GM18498 (cell line): ENCODE data around the gene CACNA2D3.

Source experiments
- ATAC-seq: cut with Tn5 transposase; IDR thresholded peaks from one replicate; pipeline ENCODE4 v1.9.1; 2021; ENCODE audit warnings: mild to moderate bottlenecking, moderate library complexity; ENCODE audit not compliant: unreplicated experiment

The CACNA2D3 gene

DNA sequence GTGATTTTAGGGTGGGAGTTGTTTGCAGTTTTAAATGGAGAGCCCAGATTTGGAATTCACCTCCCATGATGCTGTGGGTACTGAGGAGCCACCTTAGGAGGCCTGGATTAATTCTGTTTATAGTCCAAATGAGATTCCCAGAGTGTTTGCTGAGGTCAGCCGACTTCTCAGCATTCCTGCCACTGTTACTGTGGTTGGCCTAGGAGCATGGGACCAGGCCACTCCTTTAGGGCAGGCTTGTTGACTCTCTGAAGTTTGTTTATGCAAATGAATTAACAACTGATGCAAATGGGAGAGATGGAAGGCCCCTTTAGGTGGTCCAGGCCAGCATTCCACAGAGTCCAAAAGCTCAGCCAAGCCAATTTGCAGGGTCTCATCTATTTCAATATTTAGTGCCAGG is 46.1 kb downstream of the CACNA2D3 start:
- no peak for ATAC-seq

DNA sequence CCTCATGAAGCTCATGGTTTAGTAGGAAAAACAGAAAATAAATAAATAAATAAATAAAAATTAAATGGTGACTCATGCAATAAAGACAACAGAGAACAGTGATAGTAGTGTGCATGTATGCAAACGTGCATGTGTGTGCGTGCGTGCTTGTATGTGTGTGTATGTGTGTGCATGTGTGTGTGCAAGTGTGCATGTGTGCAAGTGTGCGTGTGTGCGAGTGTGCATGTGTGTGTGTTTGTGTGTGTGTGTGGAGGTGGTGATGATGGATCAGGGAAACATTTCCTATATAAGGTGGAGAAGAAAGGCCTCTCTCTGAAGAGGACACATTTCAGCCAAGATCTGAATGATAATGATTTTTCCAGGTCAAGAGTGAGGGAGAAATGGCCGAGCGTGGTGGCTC is 47.2 kb downstream of the CACNA2D3 start:
- ATAC-seq: no peak

DNA sequence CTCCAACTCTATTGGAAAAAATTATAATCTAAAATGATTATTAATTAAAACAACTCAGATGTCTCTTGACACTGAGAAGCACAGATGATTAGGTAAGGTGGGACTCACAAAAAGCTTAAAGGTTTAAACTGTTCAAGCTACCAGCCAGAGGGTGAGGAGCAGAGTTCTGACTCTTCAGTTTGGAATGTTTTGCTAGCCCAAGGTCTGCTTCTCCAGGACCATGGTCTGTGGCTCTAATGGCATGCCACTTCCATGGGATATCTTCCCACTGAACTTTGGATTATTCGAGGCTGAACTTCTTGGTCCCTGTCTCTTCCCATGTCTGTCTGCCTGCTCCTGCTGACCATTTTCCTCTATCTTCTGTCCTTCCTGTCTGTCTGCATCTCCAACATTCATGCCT is 49.2 kb downstream of the CACNA2D3 start:
- ATAC-seq: no peak

DNA sequence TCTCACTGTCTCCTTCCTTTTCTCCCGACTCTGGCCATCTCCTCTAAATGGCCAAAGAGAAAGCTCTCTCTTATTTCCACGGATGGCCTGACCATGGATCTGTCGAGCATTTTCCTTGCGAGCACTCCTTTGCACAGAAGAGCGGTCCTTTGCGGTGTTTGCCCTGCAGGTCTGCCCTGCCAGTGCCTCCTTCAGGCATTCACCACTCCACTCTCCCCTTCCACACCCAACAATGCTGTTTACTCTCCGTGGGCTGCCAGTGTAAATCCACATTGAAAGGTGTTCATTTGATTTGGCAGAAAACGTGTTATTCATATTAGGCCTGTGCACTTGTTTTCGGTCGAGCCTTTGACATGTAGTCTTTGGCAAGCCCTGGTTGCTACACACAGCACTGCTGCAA is 49.6 kb downstream of the CACNA2D3 start:
- ATAC-seq: no peak

DNA sequence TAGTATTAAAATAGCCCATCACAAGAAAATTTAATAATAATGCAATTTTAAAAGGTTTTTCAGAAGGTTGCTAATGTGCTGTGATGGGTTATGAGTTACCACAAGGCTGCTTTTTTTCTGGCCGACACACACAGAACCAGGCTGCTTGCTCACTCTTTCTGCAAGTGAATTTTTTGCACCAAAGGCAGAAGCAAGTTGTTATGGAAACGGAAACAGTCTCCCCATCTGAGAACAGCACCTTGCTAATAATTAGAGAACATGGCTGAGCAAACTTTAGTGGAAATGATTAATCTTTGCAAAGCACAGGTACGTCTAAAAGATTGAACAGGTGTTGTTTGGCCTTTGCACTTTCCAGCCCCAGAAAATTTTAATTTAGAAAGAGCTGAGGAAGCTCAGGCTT is 51.0 kb downstream of the CACNA2D3 start:
- no peak for ATAC-seq

DNA sequence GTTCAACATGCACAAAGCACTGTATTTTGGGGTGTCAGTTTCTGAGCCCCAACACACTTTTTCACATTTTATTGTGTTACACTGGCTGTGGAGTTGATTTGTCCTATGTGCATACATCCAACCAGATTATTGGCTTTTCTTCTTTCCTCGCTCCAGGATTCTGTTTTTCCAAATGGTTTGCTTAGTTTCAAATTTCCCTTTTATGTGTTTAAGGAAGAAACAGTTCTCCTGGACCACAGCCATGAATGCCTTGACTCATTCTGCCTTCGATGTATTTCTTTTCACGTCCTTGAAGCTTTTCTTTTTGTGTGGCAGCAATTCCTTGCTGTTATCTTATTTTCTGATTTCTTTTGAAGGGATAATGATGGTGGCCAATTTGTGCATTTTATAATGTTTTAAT is 53.8 kb downstream of the CACNA2D3 start:
- no peak for ATAC-seq

DNA sequence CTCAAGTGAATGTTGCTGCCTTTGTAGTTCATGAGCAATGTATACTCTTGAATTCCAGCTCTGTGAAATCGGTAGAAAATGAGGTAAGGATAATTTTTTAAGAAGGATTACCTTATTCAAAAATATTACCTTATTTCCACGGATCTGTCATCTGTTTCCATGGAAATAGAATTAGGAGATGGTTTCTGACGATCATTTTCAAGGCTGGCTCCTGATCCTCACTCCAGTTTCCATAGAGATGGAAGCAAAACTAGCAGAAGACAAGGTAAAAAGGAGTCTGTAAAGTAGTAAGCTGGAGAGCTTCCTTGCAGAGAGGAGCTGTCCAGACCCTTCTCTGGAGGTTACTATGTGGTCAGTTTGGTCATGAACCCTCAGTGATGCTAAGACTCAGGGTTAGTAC is 55.5 kb downstream of the CACNA2D3 start:
- no peak for ATAC-seq

DNA sequence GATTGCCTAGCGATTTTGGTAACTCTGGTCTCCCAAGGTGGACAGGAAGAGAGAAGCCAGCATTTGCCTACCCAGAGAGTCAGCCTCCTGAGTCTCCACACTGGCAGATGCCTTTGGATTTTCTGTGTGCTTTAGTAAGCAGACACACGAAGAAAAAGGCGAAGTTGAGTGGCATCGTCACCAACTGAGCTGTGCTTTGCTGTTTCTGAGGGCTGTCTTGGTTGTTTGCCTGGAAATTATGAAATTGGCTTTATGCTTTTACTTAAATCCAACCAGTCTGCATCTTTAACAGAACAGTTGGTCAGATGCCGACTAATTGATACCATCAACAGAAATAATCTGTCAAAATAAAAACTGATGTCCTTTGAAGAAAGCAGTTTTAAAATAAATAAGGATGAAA is 56.0 kb downstream of the CACNA2D3 start:
- no peak for ATAC-seq

DNA sequence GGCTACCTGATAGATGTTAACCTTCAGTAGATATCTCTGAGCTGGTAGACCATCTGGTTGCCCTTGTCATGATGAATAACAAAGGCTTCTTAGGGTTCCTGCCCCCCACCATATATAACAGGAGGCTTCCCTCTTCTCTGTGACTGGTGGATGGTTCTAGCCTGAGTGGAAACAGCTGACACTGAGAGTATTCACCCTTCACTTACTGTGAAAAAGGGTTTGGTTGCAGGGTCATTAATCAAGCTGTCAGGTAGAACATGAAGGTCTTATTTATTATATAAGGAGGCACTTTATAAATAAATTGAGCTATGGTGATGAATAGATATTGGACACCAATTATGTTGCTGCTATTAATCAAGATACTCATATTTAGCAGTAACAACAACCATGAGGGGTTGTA is 58.6 kb downstream of the CACNA2D3 start:
- ATAC-seq: no peak

DNA sequence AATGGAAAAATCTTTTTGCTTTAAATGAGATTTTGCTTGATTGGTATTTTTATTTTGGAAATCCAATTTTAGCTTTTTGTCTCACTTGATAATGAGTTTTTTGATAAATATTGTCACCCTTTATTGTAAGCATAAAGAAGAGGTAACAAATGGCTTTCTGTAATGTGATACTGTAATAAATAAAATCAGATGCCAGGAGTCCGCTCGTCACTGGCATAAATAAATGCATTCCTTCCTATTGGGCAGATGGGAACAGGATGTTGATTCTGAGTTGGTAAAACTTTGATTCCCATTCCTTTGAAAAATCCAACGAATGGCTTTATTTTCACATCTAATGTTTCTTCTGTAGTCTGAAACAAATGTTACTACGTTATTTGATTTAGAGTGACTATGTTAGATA is 59.9 kb downstream of the CACNA2D3 start:
- no peak for ATAC-seq

DNA sequence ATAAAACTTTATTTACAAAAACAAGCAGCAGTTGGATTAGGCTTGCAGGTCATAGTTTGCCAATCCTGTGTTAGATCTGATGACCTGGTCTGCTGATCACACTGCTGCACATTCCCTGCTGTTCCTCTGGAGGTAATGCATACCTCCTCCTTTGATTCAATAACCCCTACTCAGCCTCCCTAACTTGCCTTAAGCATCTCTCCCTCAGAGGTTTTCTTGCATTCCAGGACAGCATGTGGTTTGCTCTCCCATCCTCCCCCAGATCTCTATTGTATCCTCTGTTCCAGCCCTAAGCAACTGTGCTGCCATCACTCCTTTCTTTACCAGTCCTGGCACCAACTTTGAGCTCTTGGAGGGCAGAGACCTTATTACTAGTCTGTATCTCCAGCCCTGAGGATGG is 63.4 kb downstream of the CACNA2D3 start:
- no peak for ATAC-seq

DNA sequence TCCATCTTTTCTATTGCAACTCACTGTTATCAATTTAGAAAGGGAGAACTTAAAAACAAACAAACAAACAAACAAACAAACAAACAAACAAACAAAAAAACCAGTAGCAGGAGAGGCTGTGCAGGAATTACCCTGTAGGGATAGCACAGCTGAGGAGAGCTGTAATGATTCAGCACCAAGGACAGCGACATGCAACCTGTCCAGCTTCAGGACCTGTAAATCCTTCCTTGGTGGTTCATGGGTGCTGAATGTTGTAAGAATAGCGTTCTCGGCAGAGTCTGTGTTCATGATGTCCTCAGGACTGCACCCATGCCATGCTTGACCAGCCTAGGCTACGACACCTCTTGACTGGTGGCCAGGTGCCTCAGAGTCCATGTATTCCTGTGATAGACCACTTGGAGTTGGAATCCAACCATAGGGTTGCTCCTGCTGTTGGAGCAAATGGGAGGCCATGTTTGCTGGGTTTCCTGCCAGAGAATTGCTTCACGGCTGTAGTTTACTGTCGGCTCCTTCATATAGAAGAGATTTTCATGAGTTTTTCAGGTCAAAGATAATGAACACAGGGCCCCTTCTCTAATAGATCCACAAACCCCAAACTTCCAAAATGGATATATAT is 65.9 kb downstream of the CACNA2D3 start:
- ATAC-seq: no peak

DNA sequence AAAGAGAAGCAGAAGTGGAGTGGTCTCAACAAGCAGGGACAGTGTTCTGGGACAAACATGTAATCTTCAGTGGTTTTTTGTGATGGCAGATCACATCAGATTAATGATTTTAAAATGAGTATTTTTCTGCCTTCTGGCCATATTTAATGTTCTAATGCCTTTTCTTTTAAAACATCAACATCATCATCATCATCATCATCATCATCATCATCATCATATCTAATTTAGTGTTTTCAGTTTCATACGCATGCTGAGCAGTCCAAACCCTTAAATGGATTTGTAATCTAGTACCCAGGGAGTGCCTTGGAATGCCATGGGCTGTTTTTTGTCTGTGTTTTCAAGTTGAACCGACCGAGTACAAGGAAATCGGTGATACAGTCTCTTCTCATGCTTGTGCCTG is 68.9 kb downstream of the CACNA2D3 start:
- ATAC-seq: no peak

DNA sequence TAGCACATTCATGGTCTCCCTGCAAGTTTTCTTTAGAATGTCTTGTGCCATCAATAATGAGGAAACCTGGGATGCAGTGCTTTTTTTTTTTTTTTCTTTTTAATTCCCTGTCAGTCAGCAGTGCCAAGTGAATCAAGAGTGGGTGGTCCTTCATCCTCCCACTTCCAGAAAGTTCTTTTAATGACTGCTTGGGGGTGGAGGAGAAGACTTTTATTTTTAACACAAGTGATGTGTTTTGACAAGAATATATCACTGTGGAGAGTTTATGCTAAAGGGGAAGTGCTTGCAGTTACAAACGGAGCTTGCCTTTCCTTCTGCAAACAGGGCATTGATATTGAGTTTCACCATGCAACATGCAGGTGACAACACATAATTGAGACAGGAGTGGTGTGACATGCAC is 69.7 kb downstream of the CACNA2D3 start:
- ATAC-seq: no peak

DNA sequence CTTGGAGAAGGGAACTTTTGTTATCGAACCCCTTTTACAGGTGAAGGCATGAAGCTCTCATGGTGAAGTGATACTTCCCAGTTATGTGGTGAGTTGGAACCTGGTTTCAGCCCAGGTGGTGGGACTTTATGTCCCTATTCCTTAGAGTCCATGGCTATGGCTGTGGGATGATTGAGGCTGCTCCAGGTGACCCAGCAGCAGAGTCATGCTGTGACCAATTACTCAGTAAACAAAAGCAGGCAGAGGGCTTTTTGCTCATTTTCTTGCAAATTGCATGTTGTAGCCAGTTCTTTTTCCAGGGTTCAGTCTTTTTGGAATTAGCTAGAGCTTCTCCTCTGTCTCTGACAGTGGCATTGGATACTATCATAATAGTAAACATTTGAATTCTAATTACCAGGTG is 70.7 kb downstream of the CACNA2D3 start:
- ATAC-seq: no peak

DNA sequence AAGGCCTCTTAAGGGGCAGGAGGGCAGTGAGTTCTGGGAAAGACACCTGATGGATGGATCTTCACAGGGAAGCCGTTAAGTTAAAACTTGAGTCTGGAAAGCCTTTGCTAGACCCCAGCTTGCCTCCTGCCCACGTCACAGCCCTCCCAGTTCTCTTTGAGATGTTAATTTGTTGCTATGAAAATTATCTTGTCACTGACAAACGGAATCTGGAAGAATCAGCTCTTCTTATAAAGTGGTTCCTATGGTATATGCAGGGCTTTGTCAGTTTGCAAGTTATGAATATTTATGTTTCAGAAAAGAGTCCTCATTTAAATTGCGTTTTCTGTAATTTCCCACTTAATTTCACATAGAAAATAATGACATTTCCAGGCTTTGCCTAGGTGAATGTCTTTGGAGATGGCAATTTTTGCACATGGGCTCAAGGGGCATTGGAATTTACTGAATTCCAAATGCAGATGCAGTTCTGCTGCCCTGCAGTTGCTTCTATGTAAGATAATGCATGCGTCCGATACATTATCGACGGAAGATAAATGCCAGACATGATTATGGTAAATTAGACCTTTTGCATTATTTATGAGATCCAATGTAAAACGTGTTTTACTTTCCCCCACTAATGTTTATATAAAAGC is 74.1 kb downstream of the CACNA2D3 start:
- ATAC-seq: no peak

DNA sequence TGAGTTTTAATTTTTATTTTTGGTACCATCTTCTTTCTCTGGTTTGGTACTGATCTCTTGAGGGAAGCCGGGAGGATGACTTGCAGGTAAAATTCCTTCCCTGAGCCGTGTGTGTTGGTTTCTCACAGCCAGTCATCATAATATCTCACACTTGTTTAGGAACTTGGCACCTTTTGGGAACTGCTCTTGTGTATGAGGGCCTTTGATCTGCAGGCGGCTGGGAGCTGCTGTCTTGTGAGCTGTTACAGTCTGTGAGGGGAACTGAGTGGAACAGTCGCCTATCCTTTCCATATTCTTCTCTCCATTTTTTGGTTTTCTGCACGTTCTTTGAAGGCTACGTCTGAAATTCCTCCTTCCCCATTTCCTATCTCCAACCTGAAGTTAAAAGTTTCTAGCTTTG is 75.2 kb downstream of the CACNA2D3 start:
- no peak for ATAC-seq

DNA sequence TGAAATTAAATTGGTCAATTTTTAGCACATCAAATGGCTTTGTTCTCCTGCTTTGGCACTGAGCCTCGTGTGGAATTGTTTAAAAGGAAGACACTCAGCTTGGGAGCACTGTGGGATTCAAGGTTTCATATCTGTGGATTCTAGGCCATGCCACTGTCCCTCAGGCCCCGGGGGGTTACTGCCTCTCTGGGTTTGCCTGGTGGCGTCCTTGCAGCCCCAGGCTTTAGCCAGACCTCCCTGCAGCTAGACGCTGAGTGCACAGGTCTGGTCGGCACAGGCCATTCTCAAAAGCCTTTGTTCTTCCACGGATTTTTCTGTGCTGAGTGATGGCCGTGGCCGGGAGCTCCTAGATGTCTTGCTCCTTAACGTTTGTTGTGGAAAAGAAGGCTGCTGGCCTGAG is 76.2 kb downstream of the CACNA2D3 start:
- ATAC-seq: no peak

DNA sequence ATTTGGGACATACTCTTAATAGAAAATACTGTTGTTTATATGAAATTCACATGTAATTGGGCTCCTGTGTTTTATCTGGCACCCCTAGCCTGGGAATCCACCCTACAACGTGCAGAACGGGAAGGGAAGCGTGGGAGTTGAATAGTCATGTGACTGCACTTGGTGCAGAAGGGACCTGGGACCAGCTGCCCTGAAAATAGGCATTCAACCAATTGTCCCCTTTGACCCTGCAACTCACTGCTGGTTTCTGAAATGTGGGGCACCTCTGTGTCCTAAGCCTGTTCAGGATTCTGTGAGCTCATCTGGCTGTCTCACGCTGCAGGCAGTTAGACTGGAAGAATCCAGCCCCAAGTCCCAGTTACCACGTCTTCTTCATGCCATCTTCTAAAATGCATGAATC is 79.7 kb downstream of the CACNA2D3 start:
- ATAC-seq: no peak

DNA sequence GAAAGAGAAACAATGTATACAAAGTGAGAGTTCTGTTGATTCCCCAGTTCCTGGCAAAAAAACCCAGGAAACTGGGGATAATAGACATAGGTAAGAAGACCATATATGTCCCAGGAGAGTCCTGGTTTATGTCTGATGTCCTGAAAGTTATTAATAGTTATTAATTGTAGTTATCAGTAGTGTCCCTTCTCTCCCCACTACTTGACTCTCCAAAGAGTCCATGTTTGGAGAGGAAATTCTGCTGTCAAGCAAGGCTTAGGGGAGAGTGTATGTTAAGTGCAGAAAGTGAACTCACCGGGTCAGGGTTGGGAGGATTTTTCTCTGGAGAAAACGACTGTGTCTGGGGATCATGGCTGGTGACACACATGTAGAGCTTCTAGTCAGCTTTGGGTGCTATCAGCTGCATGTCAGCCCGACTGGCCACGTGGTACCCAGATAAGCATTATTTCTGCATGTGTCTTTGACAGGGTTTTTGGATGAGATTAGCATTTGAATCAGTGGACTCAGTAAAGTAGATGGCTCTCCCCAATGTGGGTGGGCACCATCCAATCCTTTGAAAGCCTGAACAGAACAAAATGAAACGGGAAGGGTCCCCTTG is 80.4 kb downstream of the CACNA2D3 start:
- ATAC-seq: no peak

DNA sequence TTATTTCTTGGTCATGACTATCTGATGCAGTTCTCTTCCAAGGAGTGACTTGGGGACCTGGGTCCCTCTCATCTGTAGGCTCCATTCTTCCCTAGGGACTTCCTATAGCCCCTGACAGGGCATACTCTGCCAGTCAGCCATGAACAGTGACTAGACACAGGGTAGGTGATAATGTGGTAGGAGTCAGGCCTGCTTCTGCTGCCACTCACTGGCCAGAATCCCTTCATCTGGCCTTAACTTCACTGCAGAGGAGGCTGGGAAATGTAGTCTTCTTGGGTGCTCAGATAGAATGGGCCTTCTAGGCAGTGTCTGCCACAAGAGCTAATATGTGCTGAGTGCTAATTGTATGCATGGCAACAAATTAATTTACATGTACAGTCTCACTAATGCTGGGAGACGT is 84.5 kb downstream of the CACNA2D3 start:
- no peak for ATAC-seq

DNA sequence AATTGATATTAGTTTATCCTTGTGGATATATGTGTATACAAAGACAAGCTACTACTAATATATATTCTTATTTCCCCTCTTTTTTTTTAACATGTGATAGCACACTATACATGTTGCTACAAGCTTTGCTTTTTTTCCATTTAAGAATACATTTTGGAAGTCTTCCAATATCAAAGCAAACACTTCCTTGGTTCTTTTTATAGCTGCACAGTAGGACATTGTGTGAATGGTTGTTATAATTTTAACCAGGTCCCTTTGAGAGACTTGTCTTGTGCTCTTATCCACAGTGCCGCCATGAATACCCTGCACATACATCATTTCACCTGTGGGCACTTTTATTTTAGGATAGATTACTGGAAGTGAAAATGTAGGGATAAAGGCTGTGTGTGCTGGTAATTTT is 88.7 kb downstream of the CACNA2D3 start:
- no peak for ATAC-seq

DNA sequence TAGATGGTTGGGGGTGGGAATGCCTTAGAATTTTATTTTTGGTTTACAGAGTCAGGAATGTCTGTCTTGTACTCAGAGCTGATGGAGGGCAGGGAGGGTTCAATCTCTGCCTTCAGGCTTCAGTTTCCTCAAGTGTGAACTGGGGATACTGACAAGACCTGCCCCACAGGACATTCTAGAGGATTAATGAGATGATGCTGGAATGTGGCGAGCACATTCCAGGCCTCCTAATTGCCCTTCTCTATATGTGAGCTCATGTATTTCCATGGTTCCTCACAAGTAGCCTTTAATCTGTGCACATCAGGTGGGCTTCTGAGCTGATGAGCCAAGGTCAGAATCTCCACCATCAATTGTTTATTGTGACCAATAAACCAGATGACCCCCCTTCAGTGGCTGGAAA is 90.4 kb downstream of the CACNA2D3 start:
- ATAC-seq: no peak
